DND-41 (cell line): ENCODE measurements around the gene RPL23.
A peak's percentile ranks its signal among the peaks of the same experiment; 100 is the strongest.

Source experiments
- ATAC-seq: fragments of 200-7000 bp; cut with Tn5 transposase; 3 replicates; pipeline ENCODE4 v1.9.1; 2021; ENCODE audit warnings: low read depth; ENCODE audit not compliant: insufficient read depth
- DNase-seq: peaks from one replicate; pipeline ENCODE4 v3.0.0-alpha.2; 2020
- H2AFZ ChIP-seq: 2 replicates; pipeline ENCODE4 v1.6.0; 2012; ENCODE audit warnings: low read depth, low read length
- H3K27ac ChIP-seq: 2 replicates; pipeline ENCODE4 v1.5.1; 2012; ENCODE audit warnings: low read length, inconsistent platforms
- H3K27me3 ChIP-seq: fragments of 200-600 bp; sonication (generic); 2 replicates; pipeline ENCODE4 v1.6.0; 2012; ENCODE audit warnings: low read length, mild to moderate bottlenecking, inconsistent platforms; ENCODE audit not compliant: insufficient read depth, poor library complexity
- H3K36me3 ChIP-seq: 2 replicates; pipeline ENCODE4 v1.5.1; 2012; ENCODE audit warnings: low read length, inconsistent platforms; ENCODE audit not compliant: insufficient read depth
- H3K4me1 ChIP-seq: 2 replicates; pipeline ENCODE4 v1.5.1; 2012; ENCODE audit warnings: mild to moderate bottlenecking, low read length; ENCODE audit not compliant: insufficient read depth
- H3K4me2 ChIP-seq: 2 replicates; pipeline ENCODE4 v1.6.0; 2012; ENCODE audit warnings: mild to moderate bottlenecking, moderate library complexity, low read length, inconsistent platforms; ENCODE audit not compliant: insufficient read depth
- H3K4me3 ChIP-seq, 2 experiments: fragments of 200-600 bp in 1 of 2; shearing (Covaris generic) in 1 of 2; 2 replicates each; pipeline ENCODE4 v1.5.1; 2012 to 2016; ENCODE audit warnings: inconsistent platforms in 2 of 2, low read length in 2 of 2, mild to moderate bottlenecking in 2 of 2, low read depth in 1 of 2, moderate library complexity in 1 of 2
- H3K79me2 ChIP-seq: 2 replicates; pipeline ENCODE4 v1.6.0; 2012; ENCODE audit warnings: low read length, inconsistent platforms; ENCODE audit not compliant: insufficient read depth
- H3K9ac ChIP-seq: 2 replicates; pipeline ENCODE4 v1.6.0; 2012; ENCODE audit warnings: low read depth, mild to moderate bottlenecking, inconsistent platforms, low read length, moderate library complexity
- H3K9me3 ChIP-seq: 2 replicates; pipeline ENCODE4 v1.5.1; 2012; ENCODE audit warnings: low read length, moderate library complexity, mild to moderate bottlenecking, inconsistent platforms; ENCODE audit not compliant: insufficient read depth, severe bottlenecking
- H4K20me1 ChIP-seq: 2 replicates; pipeline ENCODE4 v1.6.0; 2012; ENCODE audit warnings: low read length; ENCODE audit not compliant: insufficient read depth
- CTCF ChIP-seq: IDR thresholded peaks from 2 replicates; pipeline ENCODE4 v1.5.1; 2012; ENCODE audit warnings: borderline replicate concordance, low read length, moderate library complexity, mild to moderate bottlenecking; ENCODE audit not compliant: poor library complexity, severe bottlenecking; ENCODE audit errors: extremely low read depth
- EZH2 ChIP-seq: IDR thresholded peaks from 3 replicates; pipeline ENCODE4 v1.6.1; 2012; ENCODE audit warnings: borderline replicate concordance, low read depth, mild to moderate bottlenecking, moderate library complexity, low read length, inconsistent platforms; ENCODE audit not compliant: severe bottlenecking

The RPL23 gene

GRCh38 chr17:38871247-38872015 is 17.9 kb upstream of the RPL23 start:
- Histone ChIP-seq H3K4me2 (peak overlapping the region; percentile 83), H3K79me2 (peaks cover 63% of the 10 kb centered on the region), H3K9me3 (no peaks in the 10 kb centered on the region), H2AFZ (no peak overlapping the region; the same call in 1 of the 2 replicates), H3K9ac (peak overlapping the region; percentile 75), H3K27ac (peak overlapping the region; percentile 90), H3K4me1 (peaks cover 61% of the 10 kb centered on the region), H4K20me1 (peaks cover 46% of the 10 kb centered on the region), H3K36me3 (peaks cover 13% of the 10 kb centered on the region), H3K4me3 (peak overlapping the region; percentile 45 to 74; a peak in 3 of 4 replicates), H3K27me3 (no peaks in the 10 kb centered on the region)
- no peak for ATAC-seq
- DNase-seq, result peak; percentile 62
- no peak for TF ChIP-seq CTCF
- no peak for TF ChIP-seq EZH2

GRCh38 chr17:38870259-38871165 is 17.0 kb upstream of the RPL23 start:
- peaks cover 13% of the 10 kb centered on the region for H3K36me3 ChIP-seq
- ATAC-seq, result peak; percentile 53
- H3K9me3 ChIP-seq, result no peaks in the 10 kb centered on the region
- H3K4me1 ChIP-seq, result peaks cover 58% of the 10 kb centered on the region
- H4K20me1 ChIP-seq, result peaks cover 42% of the 10 kb centered on the region
- H2AFZ ChIP-seq, result peak overlapping the region; percentile 80
- H3K4me2 ChIP-seq, result peak overlapping the region; percentile 83
- H3K79me2 ChIP-seq, result peaks cover 56% of the 10 kb centered on the region
- H3K9ac ChIP-seq, result peak overlapping the region; percentile 75
- peak overlapping the region; percentile 45 to 74 for H3K4me3 ChIP-seq
- H3K27ac ChIP-seq, result peak overlapping the region; percentile 90
- peak; percentile 78 for DNase-seq
- H3K27me3 ChIP-seq, result no peaks in the 10 kb centered on the region
- TF ChIP-seq CTCF (no peak), EZH2 (no peak)

- no peak for TF ChIP-seq CTCF
- no peak for TF ChIP-seq EZH2
- Histone ChIP-seq H3K4me2 (peak within 1 kb of the TSS; percentile 83), H3K27me3 (no peaks in the 10 kb centered on the region), H3K36me3 (peaks cover 13% of the 10 kb centered on the region), H3K4me3 (peak within 1 kb of the TSS; percentile 45 to 74), H3K9me3 (no peaks in the 10 kb centered on the region), H3K27ac (peak within 1 kb of the TSS; percentile 90), H4K20me1 (peaks cover 34% of the 10 kb centered on the region), H3K4me1 (peaks cover 50% of the 10 kb centered on the region), H2AFZ (peak within 1 kb of the TSS; percentile 80), H3K79me2 (peaks cover 47% of the 10 kb centered on the region), H3K9ac (peak within 1 kb of the TSS; percentile 75)
- ATAC-seq (peak; percentile 78), DNase-seq (peak; percentile 92)
Observed at GRCh38 chr17:38869526-38870258, 16.2 kb upstream of the RPL23 start, which contains the start of gene LASP1. TSS of gene LASP1 (plus strand) at chr17:38870058. CDS start at chr17:38870190, 132 bp downstream.
